ACC112 (cell line): Measurements from ENCODE around the gene MED8.
"Not testable (repeated sequence)": the region's sequence is repeated elsewhere in the genome, so short reads cannot be mapped to it uniquely, and the experiment has no call there.

Experiments
- H2AFZ ChIP-seq: fragments of 200-600 bp; sonication (generic); one replicate; pipeline ENCODE4 v1.6.0; 2017; ENCODE audit warnings: antibody characterized with exemption, low read length; ENCODE audit not compliant: unreplicated experiment
- H3K27ac ChIP-seq: fragments of 200-600 bp; sonication (generic); 2 replicates; pipeline ENCODE4 v1.5.1; 2014; ENCODE audit warnings: low read depth, mild to moderate bottlenecking, antibody characterized with exemption, low read length, moderate library complexity
- H3K27me3 ChIP-seq: fragments of 200-600 bp; sonication (generic); 2 replicates; pipeline ENCODE4 v1.6.1; 2014; ENCODE audit warnings: mild to moderate bottlenecking, antibody characterized with exemption, low read length, moderate library complexity, mixed read lengths; ENCODE audit not compliant: insufficient read depth
- H3K36me3 ChIP-seq: fragments of 200-600 bp; sonication (generic); 2 replicates; pipeline ENCODE4 v1.6.1; 2016; ENCODE audit warnings: mild to moderate bottlenecking, antibody characterized with exemption, low read length, moderate library complexity, mixed read lengths; ENCODE audit not compliant: insufficient read depth
- H3K4me1 ChIP-seq: fragments of 200-600 bp; sonication (generic); one replicate; pipeline ENCODE4 v1.6.1; 2016; ENCODE audit warnings: low read length, mixed read lengths; ENCODE audit not compliant: insufficient read depth, unreplicated experiment, control insufficient read depth
- H3K4me3 ChIP-seq: fragments of 200-600 bp; sonication (generic); 2 replicates; pipeline ENCODE4 v1.5.1; 2014; ENCODE audit warnings: mild to moderate bottlenecking, low read depth, low read length
- H3K79me2 ChIP-seq: fragments of 200-600 bp; sonication (generic); one replicate; pipeline ENCODE4 v1.6.0; 2016; ENCODE audit warnings: low read length; ENCODE audit not compliant: control insufficient read depth, unreplicated experiment, insufficient read depth

MED8 gene

DNA sequence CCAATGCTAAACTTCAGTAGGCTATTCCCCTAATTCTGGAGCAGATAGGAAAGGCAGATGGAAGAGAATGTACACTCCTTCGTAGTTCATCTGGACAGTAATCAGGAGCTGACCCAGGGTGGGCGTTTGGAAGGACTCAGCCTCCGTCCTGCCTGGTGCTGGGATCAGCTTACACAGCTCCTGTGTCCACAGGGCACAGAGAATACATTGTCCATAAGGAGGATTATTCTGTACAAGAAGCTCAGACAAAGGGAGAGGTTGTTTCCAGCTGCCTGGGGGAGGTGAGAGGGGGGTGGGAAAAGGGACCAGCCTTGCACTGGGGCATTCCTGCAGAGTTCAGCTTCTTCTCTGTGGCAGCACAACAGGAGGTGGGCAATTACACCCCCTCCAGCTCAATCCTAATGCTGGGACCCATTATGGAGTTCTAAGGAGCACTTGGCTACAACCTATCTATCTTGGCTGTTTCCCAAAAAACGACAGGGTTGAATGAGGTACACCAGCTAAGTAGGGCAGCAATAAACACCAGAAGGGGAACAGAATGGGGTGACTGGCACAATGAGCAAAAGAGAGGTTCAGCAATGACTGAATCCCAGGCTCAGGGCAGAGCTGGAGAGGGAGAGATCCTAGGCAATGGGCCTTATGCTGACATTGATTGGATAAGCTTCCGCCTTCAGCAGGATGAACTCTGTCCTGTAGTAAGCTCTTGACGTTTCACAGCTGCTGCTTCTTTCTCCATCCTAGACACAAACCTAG lies 7.4 kb downstream of the MED8 start:
- no peak overlapping the region for H3K27ac ChIP-seq
- no peak overlapping the region for H3K4me3 ChIP-seq
- peaks cover 4% of the 10 kb centered on the region for H3K79me2 ChIP-seq
- H3K4me1 ChIP-seq = no peaks in the 10 kb centered on the region
- no peaks in the 10 kb centered on the region for H3K27me3 ChIP-seq
- no peak overlapping the region for H2AFZ ChIP-seq
- peaks cover 26% of the 10 kb centered on the region for H3K36me3 ChIP-seq

DNA sequence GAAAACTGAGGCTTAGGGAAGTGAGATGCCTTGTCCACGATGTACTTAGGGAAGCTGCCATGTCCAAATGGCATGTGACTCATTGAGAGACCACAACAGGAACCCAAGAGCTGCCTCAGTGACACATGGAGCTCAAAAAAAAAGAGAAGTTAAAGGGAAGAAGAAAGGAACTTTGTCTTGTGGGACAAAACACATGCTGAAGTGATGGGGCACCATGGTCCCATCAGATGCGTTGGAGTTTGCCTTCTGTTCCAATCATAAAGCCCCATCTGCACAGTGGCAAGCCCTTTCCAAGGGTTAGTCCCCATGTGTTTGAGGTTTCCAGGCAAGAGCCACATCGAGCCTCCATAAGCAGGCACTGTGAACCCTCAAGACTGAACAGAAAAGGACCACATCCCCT lies 8.0 kb downstream of the MED8 start:
- no peaks in the 10 kb centered on the region for H3K27me3 ChIP-seq
- H3K4me3 ChIP-seq = no peak overlapping the region
- peaks cover 22% of the 10 kb centered on the region for H3K36me3 ChIP-seq
- no peaks in the 10 kb centered on the region for H3K4me1 ChIP-seq
- H2AFZ ChIP-seq = no peak overlapping the region
- H3K79me2 ChIP-seq = no peaks in the 10 kb centered on the region
- no peak overlapping the region for H3K27ac ChIP-seq

DNA sequence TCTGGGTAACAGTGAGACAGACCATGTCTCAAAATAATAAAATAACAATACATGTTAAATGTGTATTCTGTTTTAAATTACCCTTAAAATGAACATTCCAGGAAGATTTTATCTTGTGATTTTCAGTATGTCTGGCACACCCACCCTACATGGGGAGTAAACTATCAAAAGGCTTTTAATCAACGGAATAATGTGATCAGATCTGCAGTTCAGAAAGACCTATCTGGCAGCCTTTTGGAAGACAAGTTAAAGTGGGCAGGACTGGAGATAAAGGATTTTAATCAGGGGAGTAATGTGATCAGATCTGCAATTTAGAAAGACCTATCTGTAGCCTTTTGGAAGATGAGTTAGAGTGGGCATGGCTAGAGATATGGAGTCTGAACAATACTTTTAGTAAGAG lies 10.1 kb downstream of the MED8 start:
- Histone ChIP-seq H2AFZ (no peak overlapping the region), H3K27ac (no peak overlapping the region), H3K79me2 (no peaks in the 10 kb centered on the region), H3K27me3 (no peaks in the 10 kb centered on the region), H3K36me3 (peaks cover 4% of the 10 kb centered on the region; the same call in 1 of the 2 replicates), H3K4me1 (no peaks in the 10 kb centered on the region), H3K4me3 (no peak overlapping the region)

DNA sequence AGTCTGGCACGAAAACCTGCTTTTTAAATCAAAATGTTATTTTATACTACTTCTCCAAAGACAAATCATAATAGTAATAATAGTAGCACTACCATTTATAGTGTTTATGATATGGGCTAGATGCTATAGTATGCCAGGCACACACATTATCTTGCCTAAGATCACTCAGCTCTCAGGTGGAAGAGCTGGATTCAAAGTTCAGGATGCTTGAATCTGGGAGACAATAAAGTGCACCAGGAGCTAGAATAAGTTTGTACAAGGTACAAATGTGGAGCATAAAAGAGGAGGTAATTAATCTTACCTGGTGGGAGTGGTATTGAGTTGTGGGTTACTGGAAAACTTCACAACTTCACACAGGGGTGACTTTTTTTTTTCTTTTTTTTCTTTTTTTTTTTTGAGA lies 11.8 kb downstream of the MED8 start:
- Histone ChIP-seq H3K27me3 (no peaks in the 10 kb centered on the region), H3K4me3 (no peak overlapping the region), H3K79me2 (no peaks in the 10 kb centered on the region), H3K27ac (no peak overlapping the region), H3K36me3 (no peaks in the 10 kb centered on the region), H2AFZ (no peak overlapping the region), H3K4me1 (peaks cover 15% of the 10 kb centered on the region)

DNA sequence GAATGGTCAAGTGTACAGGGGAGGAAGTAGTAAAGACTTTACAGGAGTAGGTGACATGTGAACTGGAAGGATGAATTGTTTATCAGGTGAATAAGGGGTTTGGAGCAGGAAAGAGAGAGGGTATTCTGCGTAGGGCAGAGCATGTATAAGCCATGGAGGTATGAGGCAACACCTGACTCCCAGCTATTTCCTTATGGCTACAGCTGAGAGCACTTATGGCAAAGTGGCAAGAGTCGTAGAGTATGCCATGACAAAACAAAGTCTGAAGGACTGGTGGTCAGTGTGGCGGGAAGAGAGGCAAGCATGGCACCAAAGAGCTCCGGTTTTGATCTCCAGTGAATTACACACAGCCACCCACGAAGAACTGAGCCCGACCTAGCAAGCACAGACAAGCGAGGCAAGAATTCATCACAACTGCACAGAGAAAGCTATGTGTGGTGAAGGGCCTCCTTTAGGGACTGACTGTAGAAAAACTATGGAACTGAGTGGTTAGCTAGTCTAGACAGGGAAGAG lies 12.8 kb downstream of the MED8 start:
- no peak overlapping the region for H2AFZ ChIP-seq
- H3K36me3 ChIP-seq = no peaks in the 10 kb centered on the region
- no peaks in the 10 kb centered on the region for H3K27me3 ChIP-seq
- peaks cover 25% of the 10 kb centered on the region for H3K4me1 ChIP-seq
- H3K27ac ChIP-seq = no peak overlapping the region
- no peaks in the 10 kb centered on the region for H3K79me2 ChIP-seq
- H3K4me3 ChIP-seq = no peak overlapping the region

DNA sequence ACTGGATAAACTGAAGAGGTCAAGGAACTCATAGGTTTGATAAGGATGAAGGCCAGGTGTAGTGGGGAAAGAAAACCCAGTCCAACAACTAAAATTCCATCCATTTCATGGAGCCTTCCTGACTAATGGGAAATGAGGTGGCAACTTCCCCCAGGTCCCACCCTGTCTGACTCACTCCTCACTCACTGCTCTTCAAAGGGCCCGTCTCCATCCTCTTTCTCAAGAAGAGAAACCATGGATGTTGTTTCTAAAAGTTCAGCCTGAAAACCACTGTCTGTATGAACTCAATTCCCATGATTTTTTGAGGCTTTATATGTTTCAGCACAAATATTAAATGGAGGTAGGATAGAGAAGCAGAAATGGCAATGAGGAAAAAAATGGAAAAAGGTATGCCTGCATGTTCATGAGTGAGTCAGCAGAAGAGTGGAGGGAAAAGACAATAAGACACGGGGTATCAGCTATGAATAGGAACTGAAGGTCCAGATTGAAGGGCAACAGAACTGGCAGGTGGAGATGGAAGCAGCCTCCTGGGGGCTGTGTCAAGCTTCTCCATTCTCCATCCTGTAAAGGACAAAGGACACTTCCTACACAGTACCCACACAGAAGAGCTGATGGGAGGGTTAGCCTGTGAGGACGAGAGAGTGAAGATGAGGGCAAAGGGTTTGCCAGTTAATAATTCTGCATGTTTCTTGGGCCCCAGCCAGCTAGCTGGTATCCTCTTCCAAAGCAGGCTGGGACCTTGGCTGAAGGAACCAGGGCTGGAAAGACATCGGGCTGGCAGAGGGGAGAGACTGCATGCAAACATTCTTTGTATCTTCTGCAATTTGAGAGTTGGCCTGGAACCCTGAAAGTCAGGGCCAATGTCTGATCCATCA lies 16.3 kb downstream of the MED8 start:
- Histone ChIP-seq H2AFZ (peak overlapping the region; percentile 47), H3K4me3 (peak overlapping the region; percentile 54), H3K4me1 (peaks cover 41% of the 10 kb centered on the region), H3K27me3 (no peaks in the 10 kb centered on the region), H3K36me3 (no peaks in the 10 kb centered on the region), H3K79me2 (peaks cover 18% of the 10 kb centered on the region), H3K27ac (peak overlapping the region; percentile 92)

DNA sequence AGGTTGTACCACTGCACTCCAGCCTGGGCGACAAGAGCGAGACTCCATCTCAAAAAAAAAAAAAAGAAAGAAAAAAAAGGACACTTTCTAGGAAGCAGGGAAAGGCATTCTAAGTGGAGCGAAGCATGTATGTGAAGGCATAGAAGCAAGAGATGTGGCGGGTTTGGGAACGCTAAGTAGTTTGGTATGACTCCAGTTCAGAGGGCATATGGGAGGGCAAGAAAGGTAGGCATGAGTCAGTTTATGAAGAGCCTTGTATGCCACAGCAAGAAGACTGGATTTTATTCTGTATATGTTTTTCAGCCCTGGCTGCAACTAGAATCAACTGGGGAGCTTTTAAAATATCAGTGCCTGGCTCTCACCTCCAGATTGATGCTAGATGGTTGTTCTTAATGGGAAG lies 17.4 kb downstream of the MED8 start:
- Histone ChIP-seq H3K27ac (peak overlapping the region; percentile 92), H3K4me3 (peak overlapping the region; percentile 23; the same call in 1 of the 2 replicates), H3K79me2 (peaks cover 24% of the 10 kb centered on the region), H3K4me1 (peaks cover 41% of the 10 kb centered on the region), H2AFZ (no peak overlapping the region), H3K36me3 (no peaks in the 10 kb centered on the region), H3K27me3 (no peaks in the 10 kb centered on the region)

DNA sequence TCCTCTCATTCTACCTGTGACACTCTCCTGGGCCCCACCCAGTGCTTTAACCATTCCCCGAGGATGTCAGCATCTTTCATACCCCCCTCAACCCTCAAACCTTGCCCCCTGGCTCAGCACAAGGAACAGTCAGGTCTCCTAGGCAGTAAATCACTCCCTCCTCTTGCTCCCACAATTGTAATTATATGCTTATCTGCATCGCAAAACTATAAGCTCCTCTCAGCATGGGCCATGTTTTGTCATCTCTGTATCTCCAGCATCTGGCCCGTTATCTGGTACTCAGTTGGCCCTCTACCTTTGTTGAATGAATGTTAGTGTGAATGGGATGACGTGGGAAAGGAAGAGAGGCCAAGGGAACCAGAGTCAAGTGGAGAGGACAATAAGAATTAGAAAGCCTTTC lies 19.0 kb downstream of the MED8 start:
- H3K27ac ChIP-seq = peak overlapping the region; percentile 92; the same call in 1 of the 2 replicates

DNA sequence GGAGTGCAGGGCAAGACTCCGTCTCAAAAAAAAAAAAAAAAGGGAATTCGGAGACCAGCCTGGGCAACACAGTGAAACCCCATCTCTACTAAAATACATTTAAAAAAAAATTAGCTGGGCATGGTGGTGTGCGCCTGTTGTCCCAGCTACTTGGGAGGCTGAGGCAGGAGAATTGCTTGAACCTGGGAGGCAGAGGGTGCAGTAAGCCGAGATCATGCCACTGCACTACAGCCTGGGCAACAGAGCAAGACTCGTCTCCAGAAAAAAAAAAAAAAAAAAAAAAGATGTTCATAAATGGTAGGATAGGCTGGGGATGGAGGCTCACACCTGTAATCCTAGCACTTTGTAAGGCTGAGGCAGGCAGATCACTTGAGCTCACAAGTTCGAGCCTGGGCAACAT lies 19.8 kb downstream of the MED8 start:
- H3K4me3 ChIP-seq, H3K27ac ChIP-seq, H3K36me3 ChIP-seq, H2AFZ ChIP-seq, H3K27me3 ChIP-seq: not testable (repeated sequence)
- peaks cover 54% of the 10 kb centered on the region for H3K4me1 ChIP-seq
- H3K79me2 ChIP-seq = peaks cover 46% of the 10 kb centered on the region

More for the DNA sequence above, 19.0 kb downstream of the MED8 start:
- Histone ChIP-seq H3K79me2 (peaks cover 40% of the 10 kb centered on the region), H3K4me3 (no peak overlapping the region), H3K4me1 (peaks cover 52% of the 10 kb centered on the region), H3K27me3 (no peaks in the 10 kb centered on the region), H3K36me3 (no peaks in the 10 kb centered on the region), H2AFZ (no peak overlapping the region)

DNA sequence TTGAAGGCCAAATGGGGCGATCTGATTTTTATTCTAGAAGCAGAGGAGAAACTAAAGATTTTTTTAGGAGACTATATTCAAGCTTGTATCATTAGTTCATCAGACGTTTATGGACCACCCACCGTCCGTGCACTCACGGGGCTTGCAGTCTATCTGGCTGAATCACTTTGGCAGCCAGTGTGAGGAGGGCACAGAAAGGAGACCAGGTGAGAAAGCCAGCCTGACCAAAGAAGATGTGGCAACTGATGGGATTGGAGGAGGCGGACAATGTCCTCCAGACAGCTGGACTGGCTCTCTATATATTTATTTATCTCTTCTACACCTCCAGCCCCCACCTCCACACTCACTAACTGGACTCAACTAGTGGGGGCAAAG lies 21.0 kb downstream of the MED8 start:
- no peak overlapping the region for H2AFZ ChIP-seq
- peak overlapping the region; percentile 23 for H3K27ac ChIP-seq
- H3K4me3 ChIP-seq = peak overlapping the region; percentile 86
- peaks cover 46% of the 10 kb centered on the region for H3K79me2 ChIP-seq
- H3K36me3 ChIP-seq = peaks cover 16% of the 10 kb centered on the region; the same call in 1 of the 2 replicates
- peaks cover 50% of the 10 kb centered on the region for H3K4me1 ChIP-seq
- H3K27me3 ChIP-seq = no peaks in the 10 kb centered on the region
